HepG2 (cell line): ENCODE measurements around the gene LSS.

Experiments used
- BRD4 ChIP-seq: sonication (generic); formaldehyde crosslinking; IDR thresholded peaks from 2 replicates; pipeline ENCODE4 v1.4.0; 2020; ENCODE audit warnings: missing genetic modification reagents
- RXRA ChIP-seq: sonication (generic); formaldehyde crosslinking; IDR thresholded peaks from 2 replicates; pipeline ENCODE4 v1.5.1; 2020; ENCODE audit warnings: missing genetic modification reagents
- YY1 ChIP-seq: IDR thresholded peaks from 2 replicates; pipeline ENCODE4 v1.6.1; 2011; ENCODE audit warnings: low read length, low read depth, moderate library complexity, mild to moderate bottlenecking; ENCODE audit not compliant: insufficient read depth, insufficient replicate concordance
- ZSCAN29 ChIP-seq: sonication (generic); formaldehyde crosslinking; conservative IDR thresholded peaks from 2 replicates; pipeline ENCODE4 v1.4.0; 2020; ENCODE audit warnings: mild to moderate bottlenecking, missing genetic modification reagents

DNA sequence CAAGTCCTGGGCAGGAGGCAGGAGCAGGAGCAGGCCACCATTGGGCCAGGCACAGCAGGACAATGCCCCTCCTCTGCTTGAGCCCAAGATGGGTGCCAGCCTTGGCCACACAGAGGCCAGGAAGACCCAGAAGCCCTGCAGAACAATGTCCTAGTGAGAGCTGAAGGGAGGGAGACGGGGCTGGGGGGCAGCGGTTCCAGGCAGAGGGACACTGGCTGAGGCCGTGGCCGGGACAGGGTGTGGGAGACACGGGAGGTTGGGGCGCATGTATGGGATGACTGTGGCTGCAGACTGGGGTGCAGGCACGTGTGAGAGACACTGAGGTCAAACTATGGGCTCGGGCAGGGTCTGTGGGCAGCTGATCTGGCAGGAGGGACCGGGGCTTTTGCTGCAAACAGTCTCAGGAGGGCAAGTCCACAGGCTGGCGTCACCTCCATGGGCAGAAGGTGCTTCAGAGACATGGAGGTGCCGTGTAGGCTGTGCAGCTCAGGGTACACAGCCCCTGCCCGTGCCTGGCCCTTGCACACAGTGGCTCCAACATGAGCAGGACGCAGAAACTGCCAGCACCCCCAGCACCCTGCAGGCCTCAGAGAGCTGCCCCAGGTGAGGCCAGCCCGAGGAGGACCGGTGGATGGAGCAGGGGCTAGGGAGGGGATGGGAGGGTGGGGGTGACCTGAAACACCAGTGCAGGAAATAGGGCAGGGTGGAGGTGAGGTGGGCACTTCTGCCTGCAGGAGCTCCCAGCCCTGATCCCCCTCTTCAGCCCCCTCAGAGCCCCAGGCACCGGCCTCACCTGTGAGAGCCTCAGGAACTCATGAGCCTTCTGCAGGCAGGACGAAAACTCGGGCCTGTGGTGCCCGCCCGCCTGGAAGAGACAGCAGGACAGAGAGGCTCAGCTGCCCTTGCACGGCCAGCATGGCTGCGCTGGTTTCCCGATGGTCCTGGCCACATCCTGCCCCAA lies 19.5 kb downstream of the LSS start:
- TF ChIP-seq BRD4 (CRISPR knock-in tag) = no peak
- TF ChIP-seq ZSCAN29 (CRISPR knock-in tag) = no peak
- no peak for TF ChIP-seq YY1
- no peak for TF ChIP-seq RXRA (CRISPR knock-in tag)
